Neural progenitor cell (in vitro differentiated cells): ENCODE data around the gene LHX4.

Experiments
- CTCF ChIP-seq: fragments of 200-600 bp; sonication (generic); IDR thresholded peaks from 2 replicates; pipeline ENCODE4 v1.5.1; 2017; ENCODE audit warnings: antibody characterized with exemption, mild to moderate bottlenecking
- EZH2 ChIP-seq: fragments of 200-600 bp; sonication (generic); IDR thresholded peaks from 2 replicates; pipeline ENCODE4 v1.6.1; 2017; ENCODE audit warnings: antibody characterized with exemption, mild to moderate bottlenecking, moderate library complexity
- EZH2phosphoT487 ChIP-seq: fragments of 200-600 bp; sonication (generic); IDR thresholded peaks from 2 replicates; pipeline ENCODE4 v1.6.1; 2017; ENCODE audit warnings: antibody characterized with exemption

- TF ChIP-seq CTCF: no peak
- TF ChIP-seq EZH2: no peak
- TF ChIP-seq EZH2phosphoT487: no peak
These were observed 40.0 kb upstream of the LHX4 start for GRCh38 chr1:180190091-180190490.
